Stimulated activated CD8-positive, alpha-beta memory T cell treated with anti-CD3 and anti-CD28 coated beads, Interleukin-4, amount 100 ng/mL, for 24 hours (primary cell): ENCODE data around the gene PODXL2.
"Not testable (repeated sequence)": the region's sequence is repeated elsewhere in the genome, so short reads cannot be mapped to it uniquely, and the experiment has no call there.

Source experiments
- DNase-seq: peaks from one replicate; pipeline ENCODE4 v3.0.0-alpha.2; 2020; ENCODE audit warnings: low read depth

Gene PODXL2

DNA sequence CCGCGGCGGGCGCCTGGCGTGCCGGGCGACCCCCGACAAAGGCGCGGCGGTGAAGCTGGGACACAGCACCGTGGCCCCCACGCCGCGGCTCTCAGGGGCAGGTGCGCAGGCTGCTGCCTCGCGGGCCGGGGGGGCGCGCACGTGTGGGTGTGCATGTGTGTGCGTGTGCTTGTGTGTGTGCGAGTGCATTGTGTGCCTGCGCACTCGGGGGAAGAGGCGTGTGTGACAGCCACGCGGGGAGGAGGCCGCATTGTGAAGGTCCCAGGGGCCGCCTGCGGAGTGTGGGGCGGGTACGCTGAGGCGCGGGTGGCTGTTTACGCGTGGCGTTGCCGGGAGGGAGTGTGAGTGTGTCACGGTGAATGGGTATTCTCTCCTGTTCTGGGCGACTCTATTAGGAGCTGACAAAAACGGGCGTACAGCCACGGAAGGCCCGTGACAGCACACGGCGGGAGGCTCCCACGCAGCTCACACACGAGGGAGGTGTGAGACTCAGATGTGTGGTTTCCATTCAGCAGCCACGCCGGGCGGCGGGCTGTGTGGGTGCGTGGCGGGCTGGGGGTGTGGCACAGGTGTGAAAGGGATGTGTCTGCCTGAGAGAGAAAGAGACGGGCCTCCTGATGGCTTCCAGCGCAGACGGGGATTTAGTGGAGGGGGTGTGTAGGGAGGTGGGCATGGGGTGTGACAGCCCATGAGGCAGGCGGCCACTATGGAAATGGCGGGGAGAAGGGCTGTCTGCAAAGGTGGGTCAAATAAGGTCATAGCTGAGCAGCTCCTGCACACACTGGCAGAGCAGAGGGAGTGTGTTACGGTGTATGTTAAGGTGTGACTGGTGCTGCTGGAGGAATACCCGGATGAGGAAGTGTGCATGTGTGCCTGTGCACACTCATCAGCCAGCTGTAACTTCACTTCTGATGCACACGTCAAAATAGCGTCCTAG lies 750 bp downstream of the PODXL2 start:
- peak; percentile 28 for DNase-seq

DNA sequence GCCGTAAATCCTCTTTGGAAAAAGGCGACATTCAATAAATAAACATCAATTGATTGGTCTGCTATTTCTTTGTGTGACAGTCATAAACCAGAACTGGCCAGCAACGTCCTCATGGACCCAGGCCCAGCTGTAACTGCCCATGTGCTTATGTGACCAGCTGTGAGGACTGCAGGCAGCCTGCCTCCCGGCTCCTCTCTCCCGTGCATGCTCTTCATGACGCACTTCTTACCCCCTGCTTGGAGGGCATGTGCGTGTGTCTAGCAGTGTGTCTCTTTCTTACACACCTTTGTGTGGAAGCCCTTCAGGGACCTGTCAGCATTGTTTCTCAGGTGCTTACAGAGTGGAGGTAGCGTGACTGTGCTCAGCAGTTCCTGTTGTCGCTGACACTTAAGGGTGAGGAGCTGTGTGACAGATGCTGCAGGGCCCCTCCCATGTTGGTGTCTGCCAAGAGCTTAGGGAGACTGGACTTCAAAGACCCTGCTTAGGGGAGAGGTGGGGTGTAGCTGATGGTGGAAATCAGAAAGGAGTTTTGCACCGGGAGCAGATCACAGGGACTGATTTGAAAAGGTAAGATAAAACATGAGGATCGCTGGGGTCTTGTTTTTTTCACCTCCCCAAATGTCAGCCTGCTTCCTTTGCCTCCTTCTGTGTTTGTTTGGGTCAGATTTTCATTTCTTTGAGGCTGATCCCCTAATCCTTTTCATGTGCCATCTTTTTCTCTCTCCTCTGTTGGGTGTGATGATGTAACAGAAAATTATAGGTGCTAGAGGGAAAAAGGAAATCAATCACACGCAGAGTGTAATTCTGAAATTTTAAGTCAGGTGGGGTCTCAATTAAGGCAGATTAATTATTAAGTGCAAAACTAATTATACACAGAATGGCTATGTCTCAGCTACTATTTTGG lies 2.1 kb downstream of the PODXL2 start:
- no peak for DNase-seq

DNA sequence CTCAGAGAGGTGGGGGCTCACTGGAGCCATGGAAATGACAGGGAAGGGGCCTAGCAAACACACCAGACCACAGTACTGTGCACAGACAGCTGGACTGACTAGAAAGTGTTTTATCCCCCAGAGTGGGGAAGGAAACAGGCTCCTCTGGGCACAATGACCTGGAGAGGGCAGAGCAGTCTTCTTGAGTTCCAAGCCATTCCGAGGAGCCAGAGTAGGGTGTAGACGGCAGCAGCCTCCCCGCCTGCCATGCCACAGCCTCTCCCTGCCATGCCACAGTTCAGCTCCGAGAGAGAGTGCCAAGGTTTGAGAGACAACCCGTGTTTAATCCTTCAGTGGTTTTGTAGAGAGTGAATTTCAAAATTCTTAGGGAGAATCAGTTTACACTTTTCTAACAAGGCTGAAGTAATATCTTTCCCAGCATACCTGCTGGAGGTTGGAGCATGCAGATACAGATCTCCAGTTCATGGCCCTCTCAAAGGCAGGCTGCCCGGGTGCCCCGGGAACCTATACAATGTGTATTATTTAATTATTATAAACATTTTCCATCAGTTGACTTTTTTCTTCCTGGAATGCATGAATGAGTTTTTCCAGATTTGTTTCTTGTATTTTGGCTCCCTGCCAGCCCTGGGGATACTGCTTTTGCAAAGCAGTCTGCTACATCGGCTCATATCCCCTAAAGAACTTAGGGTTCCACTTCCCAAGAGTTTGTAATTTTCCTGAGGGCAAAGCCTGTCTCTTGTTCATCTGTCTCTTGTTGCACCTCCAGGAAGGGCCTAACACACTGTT lies 3.2 kb downstream of the PODXL2 start:
- no peak for DNase-seq

DNA sequence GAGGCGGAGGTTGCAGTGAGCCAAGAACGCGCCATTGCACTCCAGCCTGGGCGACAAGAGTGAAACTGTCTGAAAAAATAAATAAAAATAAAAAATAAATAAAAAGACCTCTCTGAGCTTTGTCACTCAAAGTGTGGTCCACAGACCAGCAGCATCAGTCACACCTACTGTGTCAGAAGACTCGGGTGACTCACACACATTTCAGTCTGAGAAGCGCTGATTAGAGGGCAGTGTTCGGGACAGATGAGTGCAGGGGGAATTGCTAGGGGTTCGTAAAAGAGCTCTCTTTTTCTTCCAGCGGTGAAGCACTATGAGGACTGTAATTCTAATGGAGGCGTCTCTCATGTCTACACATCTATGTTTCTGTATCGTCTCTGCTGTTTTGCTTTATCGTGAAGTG lies 5.7 kb downstream of the PODXL2 start:
- DNase-seq, result no peak

DNA sequence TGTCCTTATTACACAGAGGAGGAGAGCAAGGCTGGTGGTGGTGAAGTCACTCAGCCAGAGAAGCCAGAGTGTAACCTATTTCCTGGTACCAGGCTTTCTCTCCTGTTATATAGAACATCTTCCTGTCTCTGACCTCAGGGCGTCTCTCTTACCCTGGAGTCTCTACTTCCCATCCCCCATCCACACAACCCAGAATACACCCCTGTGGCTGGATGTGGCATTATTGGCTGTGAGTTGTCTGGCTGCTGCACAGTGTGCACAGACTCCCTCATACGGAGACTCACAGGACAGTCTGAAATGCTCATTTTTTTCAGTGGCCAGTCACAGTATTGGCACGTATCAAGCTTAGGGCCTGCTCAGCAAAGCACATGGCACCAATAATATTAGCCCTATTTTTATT lies 8.6 kb downstream of the PODXL2 start:
- no peak for DNase-seq

DNA sequence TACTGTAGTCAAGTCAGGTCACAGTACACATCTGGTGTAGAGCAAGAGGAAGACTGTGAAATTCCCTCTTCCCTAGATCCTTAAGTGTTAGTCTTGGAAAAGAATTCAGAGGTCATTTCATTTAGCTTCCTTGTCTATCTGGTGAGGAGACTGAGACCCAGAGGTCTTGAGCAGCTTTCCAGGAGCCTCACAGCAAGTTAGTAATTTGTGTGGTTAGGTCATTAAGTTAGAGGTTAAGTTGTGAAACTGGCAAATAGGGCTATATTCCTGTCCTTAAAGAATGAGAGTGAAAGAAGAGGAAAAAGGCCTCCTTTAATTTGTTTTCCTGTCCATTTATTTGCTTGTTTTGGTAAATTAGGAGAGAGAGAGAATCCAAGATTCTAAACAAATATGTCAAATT lies 9.0 kb downstream of the PODXL2 start:
- no peak for DNase-seq

DNA sequence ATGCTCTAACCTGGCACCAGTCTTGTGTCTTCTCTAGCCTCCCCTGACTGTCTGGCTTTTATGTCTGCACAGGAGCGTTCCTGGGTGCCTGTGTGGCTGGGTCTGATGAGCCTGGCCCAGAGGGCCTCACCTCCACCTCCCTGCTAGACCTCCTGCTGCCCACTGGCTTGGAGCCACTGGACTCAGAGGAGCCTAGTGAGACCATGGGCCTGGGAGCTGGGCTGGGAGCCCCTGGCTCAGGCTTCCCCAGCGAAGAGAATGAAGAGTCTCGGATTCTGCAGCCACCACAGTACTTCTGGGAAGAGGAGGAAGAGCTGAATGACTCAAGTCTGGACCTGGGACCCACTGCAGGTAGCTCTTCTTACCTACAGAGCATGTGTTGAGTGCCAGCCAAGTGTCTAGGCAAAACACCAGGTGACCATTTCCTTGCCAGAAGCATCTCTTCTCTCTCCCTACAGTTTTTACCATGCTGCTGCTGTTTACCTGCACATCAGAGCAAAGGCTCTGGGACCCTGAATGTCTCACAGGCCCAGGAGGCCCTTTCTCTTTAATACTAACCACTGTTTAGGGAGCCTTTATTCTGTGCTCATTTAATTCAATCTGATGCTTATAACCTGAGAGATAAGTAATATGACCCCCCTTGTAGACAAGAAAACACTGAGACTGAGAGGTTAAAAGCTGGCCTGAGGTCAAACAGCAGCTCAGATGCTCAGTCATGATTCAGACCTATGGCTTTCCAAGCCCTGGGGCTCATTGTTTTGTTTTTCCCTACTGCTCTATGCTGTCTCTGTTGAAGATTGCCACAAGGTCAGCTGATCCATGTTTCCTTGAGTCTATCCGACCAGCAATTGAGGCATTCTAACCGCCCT lies 10.4 kb downstream of the PODXL2 start:
- DNase-seq, result no peak

DNA sequence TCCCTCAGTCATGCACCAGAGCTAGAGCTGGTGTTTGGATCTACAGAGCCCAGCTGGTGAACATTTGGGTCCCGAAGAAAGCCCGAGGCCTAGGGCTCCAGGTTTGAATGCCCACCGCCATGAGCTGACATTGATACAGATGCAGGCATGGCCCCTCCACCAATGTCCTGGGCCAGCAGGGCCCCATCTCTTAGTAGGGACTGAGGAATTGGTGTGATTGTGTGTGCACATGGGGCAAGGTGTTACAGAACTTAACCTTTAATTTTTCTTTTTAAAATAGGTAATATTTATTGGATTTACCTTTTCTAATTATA lies 11.0 kb downstream of the PODXL2 start:
- no peak for DNase-seq

DNA sequence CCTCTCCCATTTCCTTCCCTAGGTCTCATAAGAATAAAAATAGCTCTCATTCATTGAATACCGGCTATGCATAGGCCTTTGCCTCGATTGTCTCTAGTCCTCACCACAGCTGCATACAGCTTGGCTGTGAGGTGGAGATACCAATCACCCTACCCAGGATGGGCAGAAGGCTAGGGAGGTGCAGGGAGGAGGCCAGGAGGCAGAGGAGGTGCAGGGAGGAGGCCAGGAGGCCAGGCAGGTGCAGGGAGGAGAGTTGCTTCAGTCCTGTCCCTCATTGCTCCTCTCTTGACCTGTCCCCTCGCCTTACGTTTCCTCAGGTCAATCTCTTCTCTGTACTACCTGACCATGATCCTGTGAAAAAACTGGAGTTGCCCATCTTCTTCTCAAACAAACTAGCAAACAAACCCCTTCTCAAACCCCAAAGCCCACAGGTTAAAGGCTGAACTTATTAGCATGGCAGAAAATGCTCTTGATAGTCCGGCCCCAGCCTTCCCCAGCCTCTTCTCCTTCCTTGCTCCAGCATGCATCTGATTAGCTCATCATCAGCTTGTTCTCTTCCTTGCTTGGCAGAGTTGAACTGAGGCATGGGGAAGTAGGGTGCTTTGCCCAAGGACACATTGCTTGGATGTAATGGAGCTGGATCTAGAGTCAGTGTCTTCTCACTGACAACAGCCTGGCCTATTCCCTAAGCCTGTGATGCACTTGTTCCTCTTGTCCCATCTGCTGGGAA lies 15.8 kb downstream of the PODXL2 start:
- no peak for DNase-seq

DNA sequence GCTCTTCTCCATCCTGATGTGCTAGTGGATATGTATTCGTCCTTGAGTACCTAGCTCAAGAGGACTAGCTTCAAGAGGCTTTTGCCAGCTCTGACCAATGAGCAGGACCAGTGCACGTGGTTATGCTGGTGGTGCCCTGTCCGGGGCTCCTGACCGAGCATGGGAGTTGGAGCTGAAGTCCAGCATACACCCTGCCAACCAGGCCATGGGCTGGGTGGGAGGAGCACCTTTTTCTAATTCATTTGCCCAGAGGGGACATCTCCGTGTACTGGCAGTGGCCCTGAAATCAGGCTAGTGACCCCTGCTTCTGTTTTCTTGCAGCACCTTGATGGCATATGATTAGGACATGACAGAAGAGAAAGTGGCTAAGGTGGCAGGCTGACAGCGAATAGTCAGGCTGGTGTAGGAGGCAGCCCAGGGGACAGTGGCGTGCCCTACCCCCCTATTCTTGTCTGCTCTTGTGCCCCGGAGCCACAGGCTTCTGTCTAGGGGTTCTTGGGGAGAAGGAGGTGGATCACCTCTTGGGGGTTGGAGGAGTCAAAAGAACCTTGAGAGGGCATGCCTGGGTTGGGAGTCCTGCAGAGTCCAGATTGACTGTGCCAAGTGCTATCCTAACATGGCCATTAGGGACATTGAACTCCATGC lies 16.5 kb downstream of the PODXL2 start:
- no peak for DNase-seq

DNA sequence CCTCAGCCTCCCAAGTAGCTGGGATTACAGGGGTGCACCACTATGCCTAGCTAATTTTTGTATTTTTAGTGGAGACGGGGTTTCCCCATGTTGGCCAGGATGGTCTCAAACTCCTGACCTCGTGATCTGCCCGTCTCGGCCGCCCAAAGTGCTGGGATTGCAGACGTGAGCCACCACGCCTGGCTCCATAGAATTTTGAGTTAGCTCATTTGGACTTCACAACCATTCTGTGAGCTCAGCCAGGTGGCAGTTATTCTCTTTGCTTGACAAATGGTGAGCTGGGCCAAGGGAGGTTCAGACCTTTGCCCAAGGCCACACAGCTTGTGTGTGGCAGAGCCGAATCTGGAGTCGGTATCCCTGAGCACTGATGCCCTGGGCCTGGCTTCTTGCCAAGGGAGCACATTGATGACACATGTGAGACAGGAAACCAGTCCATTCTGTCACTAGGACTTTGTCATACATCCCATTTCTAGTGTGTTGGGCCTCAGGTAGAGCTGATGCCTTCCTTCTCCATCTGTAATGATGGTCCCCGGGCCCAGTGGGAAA lies 17.6 kb downstream of the PODXL2 start:
- DNase-seq, result no peak

DNA sequence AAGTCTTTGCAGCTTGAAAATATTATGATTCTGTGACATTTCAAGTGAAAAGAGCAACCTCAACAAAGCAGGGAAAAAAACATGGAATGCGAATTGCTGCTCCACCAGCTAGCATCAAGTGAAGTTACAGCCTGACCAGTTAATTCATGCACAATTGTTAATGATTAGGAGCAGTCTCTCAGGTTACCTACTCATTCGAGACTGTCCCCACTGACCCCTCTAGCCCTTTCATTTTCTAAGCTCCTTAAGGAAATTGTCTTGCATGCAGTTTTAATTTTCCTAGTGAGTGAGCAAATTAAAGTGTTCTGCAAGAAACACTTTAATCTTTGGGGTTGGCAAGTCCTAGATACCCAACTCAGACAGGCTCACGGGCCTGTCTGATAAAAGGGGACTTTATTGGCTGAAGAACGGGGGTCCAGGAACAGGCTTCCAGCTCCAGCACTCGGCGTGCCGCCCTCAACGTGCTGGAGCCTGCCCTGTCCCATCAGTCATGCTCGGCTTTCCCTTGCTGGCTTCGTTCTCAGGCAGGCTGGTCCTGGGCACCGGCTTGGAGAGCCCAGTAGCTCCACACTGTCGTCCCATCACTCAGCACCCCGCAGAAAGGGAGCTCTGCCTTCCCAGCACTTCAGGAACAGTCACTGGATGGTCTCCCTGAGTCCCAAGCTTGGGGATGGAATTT lies 18.3 kb downstream of the PODXL2 start:
- no peak for DNase-seq

DNA sequence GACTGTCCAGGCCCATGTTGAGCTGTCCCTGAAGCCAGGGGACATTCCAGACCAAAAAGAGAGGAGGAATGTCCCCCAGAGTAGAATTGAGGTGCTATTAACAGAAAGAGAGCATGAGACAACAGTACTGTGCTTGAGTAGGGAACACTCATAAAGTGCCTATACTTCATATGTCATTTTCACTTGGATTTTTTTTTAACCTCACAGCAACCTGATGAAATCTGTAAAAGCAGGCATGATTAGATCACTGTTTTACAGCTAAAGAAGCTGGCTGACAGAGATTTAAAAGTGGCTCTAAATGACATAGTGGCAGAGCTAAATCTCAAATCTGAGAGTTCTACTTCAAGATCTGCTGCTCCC lies 18.8 kb downstream of the PODXL2 start:
- no peak for DNase-seq

DNA sequence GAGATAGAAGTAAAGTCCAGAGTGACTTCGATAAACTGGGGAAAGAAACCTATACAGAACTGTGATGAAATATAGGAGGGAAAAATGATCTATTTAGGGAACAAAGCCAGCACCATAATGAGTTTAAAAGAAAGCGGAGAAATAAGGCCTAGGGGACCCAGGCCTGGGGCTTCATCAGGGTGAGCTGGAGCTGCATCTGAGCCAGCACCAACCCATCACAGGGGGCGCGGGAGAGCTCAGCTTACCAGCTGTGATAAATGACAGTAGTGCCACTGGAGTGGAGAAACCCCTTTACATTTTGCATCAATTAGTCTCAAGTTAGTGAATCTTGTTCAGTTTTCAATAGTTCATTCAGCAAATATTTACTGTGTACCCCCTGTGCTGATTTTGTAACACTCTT lies 21.3 kb downstream of the PODXL2 start:
- DNase-seq, result no peak

DNA sequence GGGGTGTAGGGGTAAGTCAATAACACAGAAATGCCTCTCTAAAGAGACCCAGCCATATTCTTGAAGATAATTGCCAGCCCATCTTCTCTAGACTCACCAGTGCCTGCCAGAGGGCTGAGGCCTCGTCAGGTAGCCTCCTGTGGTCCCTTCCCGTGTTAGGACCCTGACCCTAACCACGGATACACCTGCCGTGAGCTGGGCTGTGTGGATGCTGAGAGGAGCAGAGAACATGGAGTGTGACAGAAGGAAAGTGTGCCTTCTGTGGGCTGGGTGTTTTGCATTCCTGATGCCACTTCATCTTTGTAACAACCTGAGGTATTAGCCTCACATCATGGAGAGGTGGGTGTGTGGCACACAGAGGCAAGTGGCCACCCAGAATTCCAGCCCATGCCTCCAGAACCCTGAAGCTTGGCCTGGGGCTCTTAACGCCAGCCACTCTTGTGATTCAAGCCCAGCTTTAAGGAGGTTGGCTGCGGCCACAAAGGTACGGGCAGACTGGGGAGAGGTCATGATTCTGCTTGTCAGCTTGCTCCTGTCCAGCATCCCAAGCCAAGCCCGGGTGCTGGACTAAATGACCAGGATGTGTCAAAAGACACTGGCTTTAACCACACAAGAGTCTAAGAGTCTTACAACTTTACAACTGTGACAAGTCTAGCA lies 22.7 kb downstream of the PODXL2 start:
- DNase-seq, result no peak

DNA sequence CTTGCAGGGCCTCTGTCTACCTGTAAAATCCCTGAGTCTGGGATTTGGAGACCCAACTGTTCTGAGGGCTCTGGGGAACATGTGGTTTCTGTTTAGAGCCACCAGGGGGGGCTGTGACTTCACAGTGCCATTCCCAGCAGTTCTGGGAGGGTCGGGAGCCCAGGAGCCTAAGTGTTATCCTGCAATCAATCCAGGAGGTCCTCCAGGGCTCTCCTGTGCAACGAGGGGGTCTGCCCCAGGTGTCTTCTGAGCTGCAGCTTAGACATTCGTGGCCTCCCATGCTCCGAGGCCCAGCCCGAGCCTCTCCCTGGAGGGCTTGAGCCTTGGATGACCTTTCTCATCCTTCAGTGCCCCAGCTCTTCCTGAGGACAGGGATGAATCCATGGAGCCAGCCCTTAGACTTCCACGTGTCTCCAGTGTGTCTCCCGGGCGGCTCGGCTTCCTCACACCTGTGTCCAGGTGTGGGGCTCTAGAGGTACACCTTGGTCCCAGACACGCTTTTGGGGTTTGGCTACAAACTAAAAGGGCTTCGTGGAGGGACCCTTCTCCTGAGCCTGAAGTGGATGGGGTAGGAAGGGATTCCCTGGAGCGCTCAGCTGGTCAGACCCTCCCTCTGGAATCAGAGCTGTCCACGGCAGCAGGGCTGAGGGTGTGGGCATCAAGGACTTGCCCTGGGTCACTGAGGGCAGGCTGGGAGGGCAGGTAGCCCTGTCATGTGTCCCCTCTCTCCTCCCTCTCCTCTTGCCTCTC lies 23.4 kb downstream of the PODXL2 start:
- DNase-seq, result no peak

DNA sequence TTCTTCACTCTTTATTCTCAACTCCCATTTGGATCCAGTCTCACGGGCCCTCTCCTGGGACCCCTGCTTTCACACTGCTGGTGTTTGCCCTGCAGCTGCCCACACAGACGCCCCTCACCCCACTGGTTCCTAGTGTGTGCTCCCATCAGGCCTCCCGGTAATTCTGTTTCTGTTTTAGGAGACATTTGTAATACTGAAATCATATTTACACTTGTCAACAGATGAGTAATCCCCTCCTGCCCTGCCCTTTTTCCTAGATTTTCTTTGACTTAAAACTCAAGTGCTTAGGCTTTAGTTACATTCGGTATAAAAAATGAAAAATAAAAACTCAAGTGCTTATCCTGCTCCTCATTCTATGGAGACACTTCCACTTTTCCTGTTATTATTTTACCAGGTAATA lies 25.4 kb downstream of the PODXL2 start:
- no peak for DNase-seq

DNA sequence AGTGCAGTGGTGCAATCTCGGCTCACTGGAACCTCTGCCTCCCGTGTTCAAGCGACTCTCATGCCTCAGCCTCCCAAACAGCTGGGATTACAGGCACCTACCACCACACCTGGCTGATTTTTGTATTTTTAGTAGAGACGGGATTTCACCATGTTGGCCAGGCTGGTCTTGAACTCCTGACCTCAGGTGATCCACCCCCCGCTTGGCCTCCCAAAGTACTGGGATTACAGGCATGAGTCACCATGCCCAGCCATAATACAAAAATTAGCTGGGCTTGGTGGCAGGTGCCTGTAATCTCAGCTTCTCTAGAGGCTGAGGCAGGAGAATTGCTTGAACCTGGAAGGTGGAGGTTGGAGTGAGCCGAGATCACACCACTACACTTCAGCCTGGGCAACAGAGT lies 26.0 kb downstream of the PODXL2 start:
- not testable (repeated sequence) for DNase-seq
